ENCODE data around the gene DBNDD2.

DNA sequence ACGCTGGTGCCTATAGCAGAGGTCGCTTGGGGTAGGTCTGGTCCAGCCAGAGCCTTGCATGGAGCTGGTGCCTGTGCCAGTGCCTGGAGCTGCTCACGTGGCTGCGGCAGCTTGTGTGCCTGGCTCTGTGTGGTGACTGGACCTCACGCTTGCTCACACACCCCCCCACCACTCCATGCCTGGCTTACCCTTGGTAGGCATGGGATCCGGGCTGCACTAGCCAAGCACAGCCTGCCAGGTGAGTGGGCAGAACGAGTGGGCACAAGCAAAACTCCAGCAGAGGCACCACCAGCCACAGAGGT is 13.0 kb upstream of the DBNDD2 start:
- TF ChIP-seq EZH2 (IDR thresholded peaks at IDR 0.05; ENCODE audit: borderline replicate concordance, low read depth, low read length, poor library complexity, severe bottlenecking), result no peak
- TF ChIP-seq, protein P1, sequence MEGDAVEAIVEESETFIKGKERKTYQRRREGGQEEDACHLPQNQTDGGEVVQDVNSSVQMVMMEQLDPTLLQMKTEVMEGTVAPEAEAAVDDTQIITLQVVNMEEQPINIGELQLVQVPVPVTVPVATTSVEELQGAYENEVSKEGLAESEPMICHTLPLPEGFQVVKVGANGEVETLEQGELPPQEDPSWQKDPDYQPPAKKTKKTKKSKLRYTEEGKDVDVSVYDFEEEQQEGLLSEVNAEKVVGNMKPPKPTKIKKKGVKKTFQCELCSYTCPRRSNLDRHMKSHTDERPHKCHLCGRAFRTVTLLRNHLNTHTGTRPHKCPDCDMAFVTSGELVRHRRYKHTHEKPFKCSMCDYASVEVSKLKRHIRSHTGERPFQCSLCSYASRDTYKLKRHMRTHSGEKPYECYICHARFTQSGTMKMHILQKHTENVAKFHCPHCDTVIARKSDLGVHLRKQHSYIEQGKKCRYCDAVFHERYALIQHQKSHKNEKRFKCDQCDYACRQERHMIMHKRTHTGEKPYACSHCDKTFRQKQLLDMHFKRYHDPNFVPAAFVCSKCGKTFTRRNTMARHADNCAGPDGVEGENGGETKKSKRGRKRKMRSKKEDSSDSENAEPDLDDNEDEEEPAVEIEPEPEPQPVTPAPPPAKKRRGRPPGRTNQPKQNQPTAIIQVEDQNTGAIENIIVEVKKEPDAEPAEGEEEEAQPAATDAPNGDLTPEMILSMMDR (conservative IDR thresholded peaks at IDR 0.05; ENCODE audit: low read depth, low read length), result no peak
